ENCODE measurements around the gene CBLN3. TPM values are rescaled to one million over a fixed set of nuclear protein-coding genes. Genes with fewer than 3 reads are reported as not detected.

CBLN3 gene
- total RNA-seq, 1 experiment from 2014 or later = 0.15 TPM

DNA sequence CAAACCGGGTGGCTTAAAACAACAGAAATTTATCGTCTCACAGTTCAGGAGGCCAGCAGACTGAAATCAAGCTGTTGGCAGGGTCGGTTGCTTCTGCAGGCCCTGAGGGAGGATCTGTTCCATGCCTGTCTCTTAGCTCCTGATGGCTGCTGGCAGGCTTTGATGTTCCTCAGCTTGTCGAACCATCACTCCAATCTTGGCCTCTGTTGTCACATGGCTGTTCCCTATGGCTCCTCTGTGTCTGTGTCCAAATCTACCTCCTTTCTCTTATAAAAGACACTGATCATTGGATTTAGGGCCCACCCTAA, 47.5 kb downstream of the CBLN3 start:
- DNase-seq (ENCODE audit: low read depth) = no peak

DNA sequence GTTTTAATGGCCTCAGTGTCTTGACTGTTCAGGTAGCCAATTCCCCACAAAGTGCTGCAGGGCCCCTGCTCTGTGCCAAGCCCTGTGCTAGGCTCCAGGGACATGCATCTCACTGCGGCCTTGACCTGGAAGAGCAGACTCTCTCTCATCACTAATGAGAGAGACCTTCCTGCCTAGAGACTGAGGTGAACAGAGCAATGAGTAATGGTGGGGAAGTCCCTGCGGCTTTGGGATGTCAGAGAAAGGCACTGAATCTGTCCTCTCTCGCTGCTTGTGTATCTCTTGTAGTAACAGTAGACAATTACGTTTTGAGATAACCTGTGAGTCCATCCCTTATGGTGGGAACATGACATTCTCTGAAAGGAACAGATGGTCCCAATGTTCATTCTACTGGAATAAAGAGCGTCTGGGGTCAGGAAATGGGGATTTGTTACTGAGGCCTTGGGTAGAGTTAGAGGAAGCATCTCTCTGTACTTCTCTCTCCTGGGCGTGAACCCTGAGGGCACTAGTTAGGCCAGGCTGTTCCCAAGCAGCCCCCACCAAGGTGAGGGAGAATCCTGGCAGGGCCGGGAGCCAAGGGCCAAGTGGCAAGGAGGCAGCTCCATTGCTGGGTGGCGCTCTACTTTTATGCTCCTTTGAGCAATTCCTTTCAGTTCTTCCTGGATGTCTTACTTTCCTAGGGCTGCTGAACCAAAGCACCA, 48.0 kb downstream of the CBLN3 start:
- DNase-seq (ENCODE audit: low read depth) = peak; percentile 15

- no peak for DNase-seq (ENCODE audit: low read depth)
Observed at GRCh38 chr14:24379907-24380730, 49.3 kb downstream of the CBLN3 start.

DNA sequence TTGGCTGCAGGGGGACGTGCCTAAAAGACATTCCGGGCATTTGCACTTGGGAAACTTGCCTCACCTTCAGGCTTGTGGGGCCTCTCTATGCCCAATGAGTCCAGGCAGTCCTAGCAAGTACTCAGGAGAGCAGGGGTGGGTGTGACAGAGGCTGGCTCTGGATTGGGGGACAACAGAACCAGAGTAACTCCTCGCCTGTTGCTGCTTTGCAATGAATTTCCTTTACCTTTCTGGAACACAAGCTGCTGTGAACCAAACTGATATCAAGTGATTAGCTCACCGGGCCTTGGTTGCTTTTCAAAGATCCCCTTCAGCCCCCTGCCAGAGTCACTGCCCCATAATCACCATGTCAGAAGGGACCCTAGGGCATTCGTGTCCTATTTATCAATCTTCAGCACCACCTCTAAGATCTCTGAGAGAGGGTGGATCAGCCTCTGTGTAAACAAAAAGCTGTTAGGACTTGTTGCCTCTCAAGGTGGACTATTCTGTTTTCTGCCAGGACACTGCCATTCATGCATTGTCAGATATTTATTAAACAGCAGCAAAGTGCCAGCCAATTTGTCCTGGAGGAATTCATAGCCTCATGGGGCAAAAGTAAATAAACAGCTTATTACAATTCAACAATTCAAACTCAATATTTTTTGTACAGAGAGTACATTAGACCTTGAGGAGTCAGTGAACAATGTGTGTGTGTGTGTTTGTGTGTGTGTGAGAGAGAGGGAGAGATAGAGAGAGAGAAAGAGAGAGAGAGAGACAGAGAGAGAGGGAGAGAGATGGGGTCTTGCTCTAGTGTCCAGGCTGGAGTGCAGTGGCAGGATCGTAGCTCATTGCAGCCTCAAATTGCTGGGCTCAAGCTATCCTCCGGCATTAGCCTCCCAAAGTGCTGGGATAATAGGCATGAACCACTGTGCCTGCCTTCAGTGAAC, 50.2 kb downstream of the CBLN3 start:
- DNase-seq (ENCODE audit: low read depth) = no peak

GRCh38 chr14:24378327-24378726, 51.1 kb downstream of the CBLN3 start:
- no peak for DNase-seq (ENCODE audit: low read depth)

DNA sequence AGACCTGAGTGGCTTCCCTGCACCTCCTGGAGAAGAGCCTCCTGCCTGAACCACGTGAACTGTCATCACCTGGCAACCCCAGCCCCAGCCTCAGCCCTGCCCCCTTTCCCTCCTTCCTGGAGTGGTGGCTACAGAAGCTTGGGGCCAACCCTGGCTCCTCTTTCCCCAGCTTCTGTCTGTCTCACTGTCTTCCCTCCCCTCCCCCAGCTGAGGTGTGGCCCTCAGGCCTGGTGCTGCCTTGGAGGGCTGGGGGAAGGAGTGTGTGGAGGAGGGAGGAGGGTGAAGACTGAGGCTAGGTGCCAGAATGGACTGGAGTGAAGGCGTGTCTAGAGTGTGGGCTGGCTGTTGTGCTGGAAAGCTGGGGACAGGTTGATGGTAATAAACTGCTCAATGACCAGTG, 51.8 kb downstream of the CBLN3 start:
- DNase-seq (ENCODE audit: low read depth) = no peak

DNA sequence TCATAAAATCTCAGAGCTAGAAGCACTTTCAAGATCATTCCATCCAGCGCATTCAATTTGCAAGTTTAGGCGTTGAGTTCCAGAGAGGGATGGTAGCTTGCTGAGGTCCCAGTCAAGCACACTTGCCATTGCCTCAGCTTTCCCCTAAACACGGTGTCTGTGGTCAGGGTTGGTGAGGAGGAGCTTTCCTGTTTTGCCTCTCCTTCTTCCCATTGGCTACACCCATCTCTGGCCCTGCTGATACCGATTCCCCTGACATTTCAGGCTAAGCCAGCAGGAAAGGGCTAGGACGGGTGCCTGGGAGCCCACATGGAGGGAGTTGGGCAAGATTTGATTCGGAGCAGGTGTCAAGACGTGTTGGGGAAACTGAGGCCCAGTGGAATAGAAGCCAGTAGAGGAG, 52.3 kb downstream of the CBLN3 start:
- DNase-seq (ENCODE audit: low read depth) = no peak

Other genes starting within 250 kb of the CBLN3 start
- gene IPO4, start 240.9 kb downstream of the CBLN3 start, total RNA-seq (2014; rRNA removed; shearing (Covaris generic)) = 26.8 and 141 TPM in 2 replicates
- 132 and 141 TPM in 2 replicates for gene TM9SF1, start 234.2 kb downstream of the CBLN3 start, total RNA-seq (2014; rRNA removed; shearing (Covaris generic))
- not detected in 2 replicates for gene TSSK4, start 224.0 kb downstream of the CBLN3 start, total RNA-seq (2014; rRNA removed; shearing (Covaris generic))
- 36.5 and 44.8 TPM in 2 replicates for gene CHMP4A, start 216.2 kb downstream of the CBLN3 start, total RNA-seq (2014; rRNA removed; shearing (Covaris generic))
- gene MDP1, start 213.6 kb downstream of the CBLN3 start, total RNA-seq (2014; rRNA removed; shearing (Covaris generic)) = 16.9 and 23.4 TPM in 2 replicates
- gene NEDD8, start 197.3 kb downstream of the CBLN3 start, total RNA-seq (2014; rRNA removed; shearing (Covaris generic)) = 335 and 388 TPM in 2 replicates
- gene GMPR2, start 196.7 kb downstream of the CBLN3 start, total RNA-seq (2014; rRNA removed; shearing (Covaris generic)) = 85.6 and 114 TPM in 2 replicates
- 45.9 and 58.1 TPM in 2 replicates for gene TINF2, start 187.0 kb downstream of the CBLN3 start, total RNA-seq (2014; rRNA removed; shearing (Covaris generic))
- 0.05 and 0.12 TPM in 2 replicates for gene TGM1, start 166.5 kb downstream of the CBLN3 start, total RNA-seq (2014; rRNA removed; shearing (Covaris generic))
- 15.4 and 17.7 TPM in 2 replicates for gene RABGGTA, start 158.1 kb downstream of the CBLN3 start, total RNA-seq (2014; rRNA removed; shearing (Covaris generic))
- gene DHRS1, start 129.9 kb downstream of the CBLN3 start, total RNA-seq (2014; rRNA removed; shearing (Covaris generic)) = 15.4 and 20.9 TPM in 2 replicates
- gene NOP9, start 129.8 kb downstream of the CBLN3 start, total RNA-seq (2014; rRNA removed; shearing (Covaris generic)) = 8.9 and 14.0 TPM in 2 replicates
- not detected in 2 replicates for gene CIDEB, start 121.7 kb downstream of the CBLN3 start, total RNA-seq (2014; rRNA removed; shearing (Covaris generic))
- gene LTB4R2, start 119.5 kb downstream of the CBLN3 start, total RNA-seq (2014; rRNA removed; shearing (Covaris generic)) = 0.64 and 1.2 TPM in 2 replicates
- gene LTB4R, start 118.2 kb downstream of the CBLN3 start, total RNA-seq (2014; rRNA removed; shearing (Covaris generic)) = 0.98 and 1.9 TPM in 2 replicates
- not detected in 2 replicates for gene ADCY4, start 94.6 kb downstream of the CBLN3 start, total RNA-seq (2014; rRNA removed; shearing (Covaris generic))
- gene RIPK3, start 89.7 kb downstream of the CBLN3 start, total RNA-seq (2014; rRNA removed; shearing (Covaris generic)) = not detected in 2 replicates
- 0.37 and 0.44 TPM in 2 replicates for gene NFATC4, start 61.5 kb downstream of the CBLN3 start, total RNA-seq (2014; rRNA removed; shearing (Covaris generic))
- not detected in 2 replicates for gene NYNRIN, start 30.7 kb downstream of the CBLN3 start, total RNA-seq (2014; rRNA removed; shearing (Covaris generic))
- gene KHNYN, start 286 bp upstream of the CBLN3 start, total RNA-seq (2014; rRNA removed; shearing (Covaris generic)) = 12.9 and 18.4 TPM in 2 replicates
- 12.4 and 13.2 TPM in 2 replicates for gene SDR39U1, start 13.1 kb upstream of the CBLN3 start, total RNA-seq (2014; rRNA removed; shearing (Covaris generic))
- not detected in 2 replicates for gene CMA1, start 78.6 kb upstream of the CBLN3 start, total RNA-seq (2014; rRNA removed; shearing (Covaris generic))
- gene CTSG, start 146.6 kb upstream of the CBLN3 start, total RNA-seq (2014; rRNA removed; shearing (Covaris generic)) = not detected in 2 replicates
- gene GZMH, start 180.0 kb upstream of the CBLN3 start, total RNA-seq (2014; rRNA removed; shearing (Covaris generic)) = not detected in 2 replicates
- gene GZMB, start 204.5 kb upstream of the CBLN3 start, total RNA-seq (2014; rRNA removed; shearing (Covaris generic)) = not detected in 2 replicates